GM18873 (cell line): ENCODE data around the gene EPS15.
"Not testable (repeated sequence)": the region's sequence is repeated elsewhere in the genome, so short reads cannot be mapped to it uniquely, and the experiment has no call there.

ENCODE experiments used
- ATAC-seq: cut with Tn5 transposase; IDR thresholded peaks from one replicate; pipeline ENCODE4 v1.9.1; 2021; ENCODE audit warnings: mild to moderate bottlenecking, moderate library complexity, moderate number of reproducible peaks; ENCODE audit not compliant: unreplicated experiment, low FRiP score

Gene EPS15

DNA sequence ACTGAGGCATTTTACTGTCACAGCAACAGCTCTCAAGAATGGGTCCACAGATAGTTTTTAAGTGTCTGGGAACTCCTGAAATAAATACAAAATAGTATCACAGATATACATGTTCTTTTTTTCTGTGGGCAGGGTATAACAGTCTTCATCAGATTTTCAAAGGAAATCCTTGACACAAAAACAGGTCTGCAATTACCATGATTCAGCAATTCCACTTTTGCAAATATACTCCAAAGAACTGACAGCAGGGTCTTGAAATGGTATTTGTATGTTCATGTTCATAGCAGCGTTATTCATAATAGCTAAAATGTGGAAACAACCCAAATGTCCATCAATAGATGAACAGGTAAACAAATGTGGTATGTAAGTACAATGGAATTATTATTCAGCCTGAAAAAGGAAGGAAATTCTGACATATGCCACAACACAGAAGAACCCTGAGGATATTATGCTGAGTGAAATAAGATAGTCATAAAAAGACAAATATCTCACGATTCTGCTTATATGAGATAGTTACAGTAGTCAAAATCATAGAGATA lies 85.0 kb downstream of the EPS15 start:
- ATAC-seq, result no peak

DNA sequence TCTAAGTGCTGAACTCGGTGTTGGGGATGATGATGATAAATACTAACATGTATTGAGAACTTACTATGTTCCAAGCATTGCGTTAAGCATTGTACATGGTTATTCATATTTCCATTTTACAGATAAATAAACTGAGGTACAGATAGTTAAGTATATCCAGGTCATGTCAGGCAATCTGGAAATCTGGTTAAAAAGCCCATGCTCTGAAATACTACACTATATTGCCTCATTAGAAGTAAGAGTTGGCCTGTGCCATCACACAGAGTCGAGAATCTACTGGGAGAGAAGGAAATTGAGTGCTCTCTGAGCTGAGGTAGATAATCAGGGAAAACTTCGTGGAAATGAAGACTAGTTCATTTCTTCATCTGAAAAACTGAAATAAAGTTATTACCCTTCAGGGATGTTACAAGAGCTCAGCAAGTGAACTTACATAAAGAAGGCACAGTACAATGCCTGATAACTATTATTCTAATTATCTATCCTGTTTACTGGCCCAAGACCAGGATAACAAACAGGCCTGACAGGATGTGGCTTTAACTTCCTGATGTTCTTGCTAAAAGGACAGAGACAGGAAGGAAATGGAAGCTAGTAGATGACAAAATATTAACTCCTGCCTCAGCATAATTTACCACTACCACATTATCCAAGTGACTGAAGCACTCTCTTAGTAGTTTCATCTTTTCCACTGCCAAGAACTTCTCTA lies 85.6 kb downstream of the EPS15 start:
- no peak for ATAC-seq

DNA sequence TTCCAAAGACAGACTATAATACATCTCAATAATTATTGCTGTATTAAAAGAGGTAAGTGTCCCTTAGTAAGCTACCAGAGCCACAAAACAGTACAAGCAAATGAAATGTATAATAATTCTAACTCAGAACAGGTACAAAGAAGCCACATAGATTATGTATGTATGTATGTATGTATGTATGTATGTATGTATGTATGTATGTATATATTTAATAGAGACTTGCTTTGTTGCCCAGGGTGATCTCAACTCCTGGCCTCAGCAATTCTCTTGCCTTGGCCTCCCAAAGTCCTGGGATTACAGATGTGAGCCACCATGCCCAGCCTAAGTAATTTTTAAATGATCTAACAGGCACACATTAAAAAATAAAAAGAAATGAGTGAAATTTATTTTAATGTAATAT lies 86.9 kb downstream of the EPS15 start:
- no peak for ATAC-seq

DNA sequence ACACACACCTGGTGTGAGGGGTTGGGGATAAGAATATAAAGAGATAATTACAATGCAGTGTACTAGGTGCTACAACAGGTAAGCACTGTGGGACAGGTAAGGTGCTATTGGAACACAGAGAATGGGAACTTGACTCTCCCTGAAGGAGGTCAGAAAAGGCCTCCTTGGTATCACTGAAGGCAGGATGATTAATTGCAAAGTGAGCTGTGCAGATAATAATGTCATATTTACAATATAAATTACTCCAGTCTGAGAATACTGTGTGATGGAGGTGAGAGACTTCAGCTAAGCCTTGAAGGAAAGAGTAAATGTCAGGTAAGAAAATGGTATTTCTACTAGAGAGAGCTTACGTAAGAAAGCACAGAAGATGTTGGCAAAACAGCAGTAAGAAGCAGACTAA lies 91.6 kb downstream of the EPS15 start:
- ATAC-seq, result no peak

DNA sequence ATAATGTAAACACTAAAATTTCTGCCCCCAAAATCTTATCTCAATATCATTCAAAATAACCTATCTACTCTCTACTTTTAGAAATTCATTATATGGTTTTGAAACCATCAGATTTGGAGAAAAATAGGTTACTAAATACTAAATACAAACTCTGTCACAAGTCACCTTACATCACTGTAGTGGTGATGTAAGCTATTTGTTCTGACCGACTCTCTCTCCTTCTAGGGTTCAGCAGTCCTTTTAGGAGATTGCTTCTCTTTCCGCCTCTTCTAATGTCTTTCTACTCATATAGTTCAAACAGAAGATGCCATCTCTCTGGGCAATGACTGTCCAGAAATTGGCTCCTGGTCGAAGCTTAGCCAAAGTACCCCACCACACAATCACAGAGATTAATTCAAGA lies 93.1 kb downstream of the EPS15 start:
- ATAC-seq, result no peak

DNA sequence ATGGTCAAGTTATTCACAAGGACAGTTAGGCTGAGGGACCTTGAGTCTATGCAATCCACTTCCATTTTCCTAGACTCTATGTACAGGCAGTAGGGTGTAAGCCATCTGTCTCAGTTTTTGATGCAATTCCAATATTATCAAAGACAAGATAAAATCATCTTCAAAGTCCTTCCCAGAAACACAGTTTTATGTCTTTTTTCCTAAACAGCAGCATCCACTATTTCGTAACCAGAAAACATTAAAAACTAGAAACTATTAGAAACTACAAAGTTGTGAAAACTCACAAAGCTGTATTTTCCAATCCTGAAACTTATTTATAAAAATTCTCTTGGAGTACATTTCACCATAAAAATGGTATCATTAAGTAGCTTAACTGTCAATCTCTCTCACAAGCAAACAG lies 93.8 kb downstream of the EPS15 start:
- ATAC-seq, result no peak

DNA sequence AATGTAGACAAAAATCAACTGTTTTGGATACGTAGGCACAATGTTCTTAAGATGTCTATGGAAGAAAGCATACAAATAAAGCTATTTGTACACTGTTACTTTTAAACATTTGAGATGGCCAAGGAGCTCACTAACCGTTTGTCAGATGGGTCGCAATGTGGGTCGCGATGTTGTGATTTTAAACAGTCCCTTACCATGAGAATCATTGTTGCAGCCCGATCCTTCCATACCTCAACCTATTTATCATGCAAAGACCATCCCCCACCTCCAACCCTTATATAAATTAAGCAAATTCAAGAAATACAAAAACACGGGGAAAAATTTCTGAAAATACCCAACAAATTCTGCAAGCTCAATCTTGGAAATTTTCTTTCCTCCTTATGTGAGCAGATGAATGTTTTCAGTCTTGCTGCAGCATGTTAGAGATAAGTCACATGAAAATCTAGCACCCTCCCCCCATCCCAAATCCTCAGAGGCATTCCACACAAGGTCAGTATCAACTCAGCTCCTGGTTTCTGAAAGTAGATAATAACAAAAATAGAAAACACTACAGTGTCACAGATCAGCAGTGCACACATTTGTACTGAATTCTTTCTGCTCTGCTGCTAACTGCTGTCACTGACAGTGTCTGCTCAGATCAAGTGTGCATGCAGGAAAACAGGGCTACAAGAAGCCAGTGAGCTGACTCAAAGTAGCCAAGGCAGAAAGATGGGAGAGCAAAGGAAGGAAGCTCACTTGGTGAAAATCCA lies 95.8 kb downstream of the EPS15 start:
- no peak for ATAC-seq

DNA sequence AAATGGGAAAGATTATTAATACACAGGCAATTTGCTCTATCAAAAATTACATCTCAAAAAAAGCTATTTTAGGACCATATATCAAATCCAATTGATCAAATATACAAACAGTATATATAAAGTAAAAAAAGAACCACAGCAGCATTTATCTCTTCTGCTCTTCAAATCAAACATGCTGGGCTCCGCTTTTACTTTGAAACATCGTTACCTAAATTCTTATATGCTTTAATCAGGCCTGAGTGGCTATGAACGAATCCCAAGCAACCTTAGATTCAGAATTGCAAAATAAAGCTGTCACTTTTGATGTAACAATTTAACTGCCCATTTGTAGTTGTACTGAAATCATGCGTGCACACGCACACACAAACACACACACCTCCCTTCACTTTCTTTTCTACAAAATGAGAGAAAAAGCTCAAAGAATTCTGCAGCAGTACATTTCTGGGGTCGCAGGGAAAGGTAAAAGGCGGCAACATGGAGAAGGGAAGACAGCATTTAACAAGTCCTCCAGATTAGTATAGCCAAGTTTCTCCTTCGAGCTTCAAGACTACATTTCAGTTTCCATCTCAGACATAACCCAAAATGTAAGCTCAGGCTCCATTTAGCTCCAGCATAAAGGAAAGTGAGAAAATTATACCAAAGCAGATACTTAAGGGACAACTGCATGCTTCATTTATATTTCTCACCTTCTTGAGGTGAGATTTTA lies 96.5 kb downstream of the EPS15 start:
- ATAC-seq, result no peak

DNA sequence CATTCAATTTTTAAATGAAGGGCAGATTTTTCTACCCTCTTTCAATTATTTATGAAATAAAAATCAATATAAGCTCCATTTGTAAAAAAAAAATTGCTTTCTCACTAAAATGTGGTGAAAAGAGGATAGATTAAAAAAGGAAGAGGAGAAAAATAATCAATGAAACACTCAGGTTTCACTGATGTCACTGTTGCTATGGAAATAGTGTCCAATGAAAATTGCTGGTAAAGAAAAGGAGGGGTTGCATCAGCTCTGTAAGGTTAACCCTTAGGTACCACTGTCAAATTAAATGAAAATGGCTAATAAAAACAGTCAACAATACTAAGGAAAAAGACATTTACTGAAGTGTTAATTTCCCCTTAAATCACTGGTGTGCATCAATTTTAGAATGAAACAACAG lies 97.1 kb downstream of the EPS15 start:
- no peak for ATAC-seq

DNA sequence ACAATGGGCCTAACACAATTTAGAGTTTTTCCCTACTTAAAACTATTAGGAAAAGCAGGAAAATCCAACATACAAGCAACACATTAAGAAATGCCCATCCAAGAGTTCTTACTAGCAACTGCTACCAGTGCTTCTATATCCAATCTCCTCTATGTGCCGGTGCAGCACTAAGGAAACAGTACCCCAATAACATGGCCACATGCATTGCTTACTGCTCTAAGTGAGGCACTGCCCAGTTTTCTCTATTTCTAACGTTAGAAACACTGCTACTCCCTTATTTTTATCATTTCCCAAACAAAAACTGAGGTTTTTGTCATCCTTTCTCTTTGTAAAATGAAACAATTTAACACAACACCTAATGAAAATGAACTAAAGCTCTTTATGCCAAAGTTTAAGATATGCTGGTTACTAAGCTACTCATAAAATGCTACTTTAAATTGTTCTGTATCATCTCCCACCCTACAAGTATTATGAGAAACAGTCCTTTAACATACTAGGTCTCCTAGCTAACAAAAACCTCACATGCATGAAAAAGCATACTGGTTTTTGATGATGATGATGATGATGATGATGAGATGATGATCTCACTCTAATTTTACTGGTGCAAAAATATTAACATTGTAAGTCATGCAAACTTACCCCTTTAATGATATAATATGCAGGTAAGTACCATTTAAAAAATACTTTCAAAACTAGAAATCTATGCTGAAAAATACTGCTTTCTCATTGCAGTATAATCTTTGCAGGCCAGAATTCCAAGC lies 98.0 kb downstream of the EPS15 start:
- no peak for ATAC-seq

DNA sequence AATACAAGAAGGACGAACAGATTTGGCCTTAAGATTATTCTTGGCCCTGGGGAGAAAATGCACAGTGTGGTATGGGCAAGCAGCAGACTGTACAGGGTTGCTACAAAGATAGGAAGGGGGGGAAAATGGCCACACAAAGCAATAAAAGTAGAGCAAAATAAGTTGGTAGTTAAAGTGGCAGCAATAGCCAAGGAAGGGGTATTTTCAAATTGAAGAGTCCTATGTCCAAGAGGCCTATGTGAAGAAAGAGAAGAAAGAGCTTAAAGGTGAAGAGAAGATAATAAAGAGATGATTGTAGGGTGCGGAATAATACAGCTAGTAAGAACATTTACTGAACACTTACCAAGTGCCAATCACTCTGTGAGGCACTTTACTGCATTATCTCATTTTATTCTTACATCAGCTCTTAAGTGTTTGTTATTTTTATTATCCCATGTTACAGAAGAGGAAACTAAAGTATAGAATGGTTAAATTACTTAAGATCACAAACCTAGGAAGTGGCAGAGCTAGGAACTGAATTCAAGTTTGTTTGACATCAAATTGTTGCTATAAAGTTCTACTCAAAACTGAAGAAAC lies 100.6 kb downstream of the EPS15 start:
- no peak for ATAC-seq

DNA sequence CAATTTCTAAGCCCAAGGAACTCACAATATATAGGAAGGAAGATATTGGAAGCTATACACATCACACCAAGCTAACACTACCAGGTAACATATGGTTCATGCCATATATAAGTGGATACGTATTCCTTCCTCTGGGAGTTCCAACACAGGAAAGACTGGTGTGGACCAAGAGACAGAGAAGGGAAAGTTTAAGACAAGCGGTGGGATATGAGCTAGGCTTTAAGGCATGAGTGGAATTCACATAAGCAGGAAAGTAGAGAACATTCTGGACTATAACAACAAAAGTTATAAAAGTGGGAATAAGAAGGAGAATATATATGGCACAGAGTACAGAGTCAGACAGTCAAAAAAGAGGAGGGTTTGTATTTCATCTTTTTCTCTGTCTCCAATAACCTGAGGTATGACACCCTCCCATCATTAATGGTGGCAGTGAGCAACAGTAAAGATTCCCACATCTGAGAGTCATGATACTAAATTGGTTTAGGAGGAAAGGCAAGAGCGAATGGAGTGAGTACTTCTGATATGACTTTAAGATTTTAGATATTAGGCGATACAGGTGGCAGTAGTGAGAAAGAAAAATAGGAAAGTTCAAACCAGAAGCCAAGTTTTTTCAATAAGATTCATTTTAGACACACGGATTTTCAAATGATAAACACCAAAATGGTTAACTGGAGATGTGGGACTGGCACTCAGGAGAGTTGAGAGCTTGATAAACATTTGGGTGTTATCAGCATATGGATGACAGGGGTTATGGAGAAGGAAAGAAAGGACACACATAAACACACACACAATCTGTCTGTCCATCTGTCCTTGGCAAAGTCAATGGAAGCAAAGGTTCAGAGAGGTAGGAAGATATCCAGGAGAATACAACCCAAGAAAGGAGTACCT lies 101.3 kb downstream of the EPS15 start:
- no peak for ATAC-seq

DNA sequence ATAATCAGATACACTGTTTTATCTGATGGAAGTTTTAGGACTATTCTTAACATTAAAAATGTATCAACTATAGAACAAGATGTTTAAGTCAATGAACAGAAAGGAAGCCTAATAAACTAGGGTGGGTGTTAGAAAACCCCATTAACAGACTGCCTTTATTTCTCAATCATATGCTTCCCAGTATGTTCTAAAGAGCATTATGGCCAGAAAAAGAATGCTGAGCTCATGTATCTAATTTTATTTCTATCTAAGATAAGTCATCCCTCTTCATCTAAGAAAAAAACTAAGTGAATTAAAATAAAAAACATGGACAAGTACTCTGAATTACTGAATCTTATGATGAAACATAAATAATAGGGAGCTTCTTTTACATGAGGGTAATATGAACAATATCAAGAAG lies 102.2 kb downstream of the EPS15 start:
- ATAC-seq, result no peak

DNA sequence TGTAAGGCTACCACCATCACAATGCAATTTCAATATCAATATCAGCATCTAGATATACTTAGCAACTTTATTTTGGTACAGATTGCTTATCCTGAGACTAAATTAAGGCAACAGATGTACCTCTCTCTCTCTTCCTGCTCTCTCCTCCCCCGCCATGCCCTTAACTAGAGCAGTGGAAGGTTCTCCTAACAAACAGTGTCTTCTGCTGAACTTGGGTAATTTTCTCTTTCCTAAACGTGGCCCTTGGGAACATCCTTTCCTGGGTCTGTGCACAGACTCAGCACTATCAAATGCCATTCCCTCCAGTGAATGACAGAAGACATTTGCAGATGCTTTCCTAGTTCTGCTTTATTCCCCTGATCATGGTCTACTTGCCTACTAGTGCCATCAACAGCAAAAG lies 103.1 kb downstream of the EPS15 start:
- ATAC-seq, result no peak

DNA sequence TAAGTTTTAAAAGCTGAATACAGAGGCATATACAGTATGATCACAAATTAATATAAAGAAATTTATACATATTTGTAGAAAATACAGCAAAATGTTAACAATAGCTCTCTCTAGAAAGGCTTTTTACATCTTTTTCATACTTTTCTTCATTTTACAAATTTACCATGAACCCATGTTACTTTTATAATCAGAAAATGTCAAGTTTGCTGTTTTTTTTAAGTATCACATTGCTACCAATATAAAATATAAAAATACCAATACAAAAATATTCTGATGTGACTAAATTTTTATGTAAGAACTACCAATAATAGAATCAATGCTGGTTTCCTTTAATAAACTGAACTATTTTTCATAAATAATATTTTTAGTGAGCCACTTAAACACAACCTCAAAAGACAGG lies 104.3 kb downstream of the EPS15 start:
- ATAC-seq, result no peak

DNA sequence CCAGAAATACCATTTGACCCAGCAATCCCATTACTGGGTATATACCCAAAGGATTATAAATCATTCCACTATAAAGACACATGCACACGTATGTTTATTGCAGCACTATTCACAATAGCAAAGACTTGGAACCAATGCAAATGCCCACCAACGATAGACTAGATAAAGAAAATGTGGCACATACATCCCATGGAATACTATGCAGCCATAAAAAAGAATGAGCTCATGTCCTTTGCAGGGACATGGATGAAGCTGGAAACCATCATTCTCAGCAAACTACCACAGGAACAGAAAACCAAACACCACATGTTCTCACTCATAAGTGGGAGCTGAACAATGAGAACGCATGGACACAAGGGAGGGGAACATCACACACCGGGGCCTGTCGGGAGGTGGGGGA lies 107.2 kb downstream of the EPS15 start:
- ATAC-seq, result not testable (repeated sequence)

DNA sequence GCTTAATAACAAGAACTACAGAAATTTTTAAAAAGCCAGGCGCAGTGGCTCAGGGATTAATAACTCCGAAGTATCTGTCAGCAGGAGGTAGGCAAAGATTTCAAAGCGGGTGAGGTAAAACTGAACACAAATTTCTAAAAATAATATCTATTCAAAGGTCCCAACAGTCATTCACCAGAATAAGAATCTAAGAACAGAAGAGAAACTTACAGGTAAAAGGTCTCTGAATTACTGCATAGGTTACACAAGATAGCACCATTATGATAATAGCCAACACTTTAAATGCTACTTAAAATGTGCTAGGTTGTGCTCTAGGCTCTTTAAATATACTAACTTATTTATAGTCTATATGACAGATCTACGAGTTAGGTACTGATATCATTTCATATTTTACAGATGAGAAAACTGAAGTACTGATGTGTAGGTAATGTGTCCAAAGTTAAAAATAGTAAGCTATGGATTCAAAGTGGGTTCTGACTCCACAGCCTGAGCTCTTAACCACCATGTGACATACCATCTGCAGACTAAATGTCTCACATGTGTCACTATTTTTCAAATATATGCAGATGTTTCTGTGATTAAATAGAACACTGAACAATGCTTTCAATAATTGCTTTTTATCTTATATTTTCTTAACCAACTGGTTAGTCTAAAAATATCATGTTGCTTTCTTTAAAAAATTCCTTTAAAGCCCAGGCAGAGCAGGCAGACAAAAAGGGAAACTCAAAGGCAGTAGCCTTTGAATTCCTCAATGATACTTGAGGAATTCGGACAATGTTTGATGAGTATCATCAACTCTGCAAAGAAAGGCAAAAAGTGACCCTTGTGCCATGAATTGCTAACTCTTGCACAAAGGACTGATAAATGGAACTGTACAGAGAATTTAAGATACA lies 108.3 kb downstream of the EPS15 start:
- ATAC-seq, result no peak
